Sigmoid colon (tissue), 4 donors: ENCODE data around the gene SULT2A1.

Experiments used
- POLR2A ChIP-seq, 2 donors: fragments of 450-650 bp; IDR thresholded peaks; one replicate each; pipeline ENCODE4 v1.6.1; 2016; ENCODE audit warnings: antibody characterized with exemption in 2 of 2, mild to moderate bottlenecking in 2 of 2, moderate library complexity in 2 of 2
- POLR2AphosphoS5 ChIP-seq, 4 donors: sonication (generic); formaldehyde crosslinking; IDR thresholded peaks; one replicate each; pipeline ENCODE4 v1.6.1; 2017; ENCODE audit warnings: antibody characterized with exemption in 4 of 4
- TF ChIP-seq, protein P1 (sequence below), 4 experiments: fragments of 450-650 bp in 3 of 4; fragments of 200-600 bp in 1 of 4; IDR thresholded peaks; one replicate each; pipeline ENCODE4 v1.5.1; 2016 to 2019; ENCODE audit warnings: antibody characterized with exemption in 4 of 4, mild to moderate bottlenecking in 3 of 4, moderate library complexity in 2 of 4

DNA sequence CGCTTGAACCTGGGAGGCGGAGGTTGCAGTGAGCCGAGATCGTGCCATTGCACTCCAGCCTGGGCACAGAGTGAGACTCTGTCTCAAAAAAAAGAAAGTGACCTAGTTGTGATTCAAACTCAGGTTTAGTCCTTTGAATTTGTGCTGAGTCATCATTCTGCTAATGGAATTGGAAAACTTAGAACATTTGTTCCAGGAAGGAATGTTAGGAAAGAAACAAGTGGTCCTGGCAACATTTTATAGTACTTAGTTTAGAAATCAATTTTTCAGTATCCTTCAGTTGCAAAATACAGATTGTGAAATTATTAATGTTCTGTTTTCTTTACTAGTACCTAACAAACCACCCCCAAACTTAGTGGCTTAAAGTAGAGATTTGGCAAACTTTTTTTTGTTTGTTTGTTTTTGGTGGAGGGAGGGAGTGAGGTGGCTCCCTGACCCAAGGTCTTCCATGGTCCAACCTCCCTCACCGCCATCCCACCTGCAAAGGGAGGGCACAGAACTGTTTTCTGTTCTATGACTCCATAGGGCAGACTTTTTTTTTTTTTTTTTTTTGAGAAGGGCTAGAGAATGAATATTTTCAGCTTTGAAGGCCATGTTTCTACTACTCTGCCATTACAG lies 9.2 kb upstream of the SULT2A1 start:
- no peak for TF ChIP-seq POLR2A (IDR thresholded peaks at IDR 0.05)
- TF ChIP-seq, protein P1, sequence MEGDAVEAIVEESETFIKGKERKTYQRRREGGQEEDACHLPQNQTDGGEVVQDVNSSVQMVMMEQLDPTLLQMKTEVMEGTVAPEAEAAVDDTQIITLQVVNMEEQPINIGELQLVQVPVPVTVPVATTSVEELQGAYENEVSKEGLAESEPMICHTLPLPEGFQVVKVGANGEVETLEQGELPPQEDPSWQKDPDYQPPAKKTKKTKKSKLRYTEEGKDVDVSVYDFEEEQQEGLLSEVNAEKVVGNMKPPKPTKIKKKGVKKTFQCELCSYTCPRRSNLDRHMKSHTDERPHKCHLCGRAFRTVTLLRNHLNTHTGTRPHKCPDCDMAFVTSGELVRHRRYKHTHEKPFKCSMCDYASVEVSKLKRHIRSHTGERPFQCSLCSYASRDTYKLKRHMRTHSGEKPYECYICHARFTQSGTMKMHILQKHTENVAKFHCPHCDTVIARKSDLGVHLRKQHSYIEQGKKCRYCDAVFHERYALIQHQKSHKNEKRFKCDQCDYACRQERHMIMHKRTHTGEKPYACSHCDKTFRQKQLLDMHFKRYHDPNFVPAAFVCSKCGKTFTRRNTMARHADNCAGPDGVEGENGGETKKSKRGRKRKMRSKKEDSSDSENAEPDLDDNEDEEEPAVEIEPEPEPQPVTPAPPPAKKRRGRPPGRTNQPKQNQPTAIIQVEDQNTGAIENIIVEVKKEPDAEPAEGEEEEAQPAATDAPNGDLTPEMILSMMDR (IDR thresholded peaks at IDR 0.05), result no peak
- no peak for TF ChIP-seq POLR2AphosphoS5 (IDR thresholded peaks at IDR 0.05)
